Measurements from ENCODE around the gene RGL3.
"Not testable (repeated sequence)": the region's sequence is repeated elsewhere in the genome, so short reads cannot be mapped to it uniquely, and the experiment has no call there.

Gene RGL3

GRCh38 chr19:11383706-11384048, 35.4 kb downstream of the RGL3 start:
- peak; percentile 32 for DNase-seq (ENCODE audit: low read depth, low spot score)

GRCh38 chr19:11382898-11383705, 36.0 kb downstream of the RGL3 start:
- peak; percentile 92 for DNase-seq (ENCODE audit: low read depth, low spot score)

- peak; percentile 100 for DNase-seq (ENCODE audit: low read depth, low spot score)
Measured at GRCh38 chr19:11380653-11381537, 38.2 kb downstream of the RGL3 start.

- DNase-seq (ENCODE audit: low read depth, low spot score), result no peak
Measured at GRCh38 chr19:11379857-11380350, 39.2 kb downstream of the RGL3 start.

GRCh38 chr19:11379269-11379845, 39.8 kb downstream of the RGL3 start:
- DNase-seq (ENCODE audit: low read depth, low spot score), result not testable (repeated sequence)

- peak; percentile 75 for DNase-seq (ENCODE audit: low read depth, low spot score)
Measured at GRCh38 chr19:11378319-11379189, 40.6 kb downstream of the RGL3 start.

- no peak for DNase-seq (ENCODE audit: low read depth, low spot score)
Measured at GRCh38 chr19:11377756-11378155, 41.4 kb downstream of the RGL3 start.

- no peak for DNase-seq (ENCODE audit: low read depth, low spot score)
Measured at GRCh38 chr19:11377237-11377636, 41.9 kb downstream of the RGL3 start.

- DNase-seq (ENCODE audit: low read depth, low spot score), result peak; percentile 58
Measured at GRCh38 chr19:11375143-11375948, 43.8 kb downstream of the RGL3 start.

GRCh38 chr19:11374433-11375142, 44.5 kb downstream of the RGL3 start, which contains the start of gene SWSAP1:
Gene SWSAP1 (plus strand): TSS chr19:11374666. CDS start chr19:11374681, 15 bp downstream.
- peak; percentile 100 for DNase-seq (ENCODE audit: low read depth, low spot score)

GRCh38 chr19:11373885-11374432, 45.2 kb downstream of the RGL3 start:
- DNase-seq (ENCODE audit: low read depth, low spot score), result no peak

- DNase-seq (ENCODE audit: low read depth, low spot score), result peak; percentile 59
Measured at GRCh38 chr19:11373166-11373884, 45.8 kb downstream of the RGL3 start.

- no peak for DNase-seq (ENCODE audit: low read depth, low spot score)
Measured at GRCh38 chr19:11370744-11371143, 48.4 kb downstream of the RGL3 start.

- DNase-seq (ENCODE audit: low read depth, low spot score), result no peak
Measured at GRCh38 chr19:11367528-11367927, 51.6 kb downstream of the RGL3 start.

- no peak for DNase-seq (ENCODE audit: low read depth, low spot score)
Measured at GRCh38 chr19:11365557-11366117, 53.5 kb downstream of the RGL3 start.

- DNase-seq (ENCODE audit: low read depth, low spot score), result no peak
Measured at GRCh38 chr19:11364935-11365334, 54.2 kb downstream of the RGL3 start.

- DNase-seq (ENCODE audit: low read depth, low spot score), result no peak
Measured at GRCh38 chr19:11364296-11364904, 54.7 kb downstream of the RGL3 start.

GRCh38 chr19:11363881-11364280, 55.2 kb downstream of the RGL3 start:
- no peak for DNase-seq (ENCODE audit: low read depth, low spot score)

All from ELF-1 (cell line).